Measurements from ENCODE around the gene GALNT9.

GRCh38 chr12:132277949-132278348, 51.4 kb downstream of the GALNT9 start:
- TF ChIP-seq BACH2 (CRISPR knock-in tag; IDR thresholded peaks at IDR 0.05; ENCODE audit: borderline replicate concordance) = no peak
- TF ChIP-seq SNAI2 (CRISPR knock-in tag; IDR thresholded peaks at IDR 0.05) = no peak
- no peak for TF ChIP-seq GLIS3 (CRISPR knock-in tag; IDR thresholded peaks at IDR 0.05)
- TF ChIP-seq TCF4 (CRISPR knock-in tag; IDR thresholded peaks at IDR 0.05; ENCODE audit: borderline replicate concordance) = no peak
- no peak for TF ChIP-seq CREB5 (CRISPR knock-in tag; IDR thresholded peaks at IDR 0.05; ENCODE audit: low read depth)
- no peak for TF ChIP-seq CSRNP3 (CRISPR knock-in tag; IDR thresholded peaks at IDR 0.05)
- no peak for TF ChIP-seq PATZ1 (CRISPR knock-in tag; IDR thresholded peaks at IDR 0.05; ENCODE audit: borderline replicate concordance)
- no peak for TF ChIP-seq ARNTL (CRISPR knock-in tag; IDR thresholded peaks at IDR 0.05; ENCODE audit: borderline replicate concordance, low read depth)
- no peak for TF ChIP-seq RARB (CRISPR knock-in tag; IDR thresholded peaks at IDR 0.05)
- no peak for TF ChIP-seq ZFP30 (CRISPR knock-in tag; IDR thresholded peaks at IDR 0.05)
- no peak for TF ChIP-seq OSR1 (CRISPR knock-in tag; IDR thresholded peaks at IDR 0.05)
- TF ChIP-seq PPARA (CRISPR knock-in tag; IDR thresholded peaks at IDR 0.05; ENCODE audit: borderline replicate concordance) = no peak
- TF ChIP-seq ZNF8 (CRISPR knock-in tag; IDR thresholded peaks at IDR 0.05) = no peak
- TF ChIP-seq TSHZ2 (CRISPR knock-in tag; IDR thresholded peaks at IDR 0.05) = no peak
